PFSK-1 (cell line): ENCODE measurements around the gene AJUBA.

Experiments used
- FOXP2 ChIP-seq: optimal IDR thresholded peaks from 2 replicates; pipeline ENCODE3; 2011; ENCODE audit warnings: borderline replicate concordance, control low read depth, inconsistent platforms; ENCODE audit not compliant: insufficient read depth; ENCODE audit errors: extremely low read length, extremely low read depth
- POLR2AphosphoS5 ChIP-seq: IDR thresholded peaks from 2 replicates; pipeline ENCODE4 v1.6.1; 2012; ENCODE audit warnings: low read depth, mild to moderate bottlenecking, control low read depth, low read length, moderate library complexity
- SIN3A ChIP-seq: IDR thresholded peaks from 2 replicates; pipeline ENCODE4 v1.6.1; 2012; ENCODE audit warnings: mild to moderate bottlenecking, low read length, moderate library complexity, borderline replicate concordance; ENCODE audit not compliant: insufficient read depth
- TAF1 ChIP-seq: IDR thresholded peaks from 2 replicates; pipeline ENCODE4 v1.6.1; 2012; ENCODE audit warnings: low read length, control low read depth, borderline replicate concordance; ENCODE audit not compliant: insufficient read depth
- TF ChIP-seq, protein P1 (sequence below), 2 experiments: IDR thresholded peaks; 2 replicates each; pipeline versions ENCODE4 v1.6.1 to v1.8.0; 2011 to 2012; ENCODE audit warnings: low read depth in 2 of 2, low read length in 2 of 2, control low read depth in 1 of 2, inconsistent platforms in 1 of 2, mild to moderate bottlenecking in 1 of 2, moderate library complexity in 1 of 2; ENCODE audit not compliant: insufficient read depth in 1 of 2

DNA sequence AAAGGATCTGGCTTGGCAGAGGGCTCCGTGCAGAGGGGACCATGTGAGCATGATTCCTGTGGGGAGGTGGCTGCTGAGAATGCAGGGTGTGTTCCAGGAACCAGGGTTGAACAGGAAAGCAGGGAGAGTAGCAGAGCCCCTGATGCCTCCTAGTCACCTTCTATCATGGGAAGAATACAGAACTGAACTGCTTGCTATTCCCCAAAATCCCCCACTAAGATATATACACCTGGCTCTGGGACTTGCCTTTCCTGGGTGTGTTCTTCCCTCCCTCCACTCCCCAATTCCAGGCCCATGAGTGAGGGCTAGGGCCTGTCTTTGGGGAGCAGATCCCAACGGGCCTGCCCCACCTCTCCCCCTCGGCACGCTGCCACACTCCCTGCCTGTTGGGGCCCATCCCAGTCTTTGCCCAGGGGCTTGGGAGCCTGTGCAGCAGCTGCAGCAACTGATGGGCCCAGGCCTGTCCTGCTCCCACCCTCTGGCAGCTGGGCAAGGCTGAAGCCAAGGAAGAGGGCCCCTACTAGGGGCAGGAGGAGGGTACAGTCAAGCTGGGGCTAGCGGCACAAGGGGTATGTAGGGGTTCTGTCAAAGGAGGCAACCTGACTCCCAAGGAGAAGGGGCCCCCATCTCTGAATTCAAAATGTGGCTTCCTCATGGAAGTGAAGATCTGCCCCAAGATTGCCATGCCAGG lies 3.2 kb downstream of the AJUBA start:
- TF ChIP-seq, protein P1, sequence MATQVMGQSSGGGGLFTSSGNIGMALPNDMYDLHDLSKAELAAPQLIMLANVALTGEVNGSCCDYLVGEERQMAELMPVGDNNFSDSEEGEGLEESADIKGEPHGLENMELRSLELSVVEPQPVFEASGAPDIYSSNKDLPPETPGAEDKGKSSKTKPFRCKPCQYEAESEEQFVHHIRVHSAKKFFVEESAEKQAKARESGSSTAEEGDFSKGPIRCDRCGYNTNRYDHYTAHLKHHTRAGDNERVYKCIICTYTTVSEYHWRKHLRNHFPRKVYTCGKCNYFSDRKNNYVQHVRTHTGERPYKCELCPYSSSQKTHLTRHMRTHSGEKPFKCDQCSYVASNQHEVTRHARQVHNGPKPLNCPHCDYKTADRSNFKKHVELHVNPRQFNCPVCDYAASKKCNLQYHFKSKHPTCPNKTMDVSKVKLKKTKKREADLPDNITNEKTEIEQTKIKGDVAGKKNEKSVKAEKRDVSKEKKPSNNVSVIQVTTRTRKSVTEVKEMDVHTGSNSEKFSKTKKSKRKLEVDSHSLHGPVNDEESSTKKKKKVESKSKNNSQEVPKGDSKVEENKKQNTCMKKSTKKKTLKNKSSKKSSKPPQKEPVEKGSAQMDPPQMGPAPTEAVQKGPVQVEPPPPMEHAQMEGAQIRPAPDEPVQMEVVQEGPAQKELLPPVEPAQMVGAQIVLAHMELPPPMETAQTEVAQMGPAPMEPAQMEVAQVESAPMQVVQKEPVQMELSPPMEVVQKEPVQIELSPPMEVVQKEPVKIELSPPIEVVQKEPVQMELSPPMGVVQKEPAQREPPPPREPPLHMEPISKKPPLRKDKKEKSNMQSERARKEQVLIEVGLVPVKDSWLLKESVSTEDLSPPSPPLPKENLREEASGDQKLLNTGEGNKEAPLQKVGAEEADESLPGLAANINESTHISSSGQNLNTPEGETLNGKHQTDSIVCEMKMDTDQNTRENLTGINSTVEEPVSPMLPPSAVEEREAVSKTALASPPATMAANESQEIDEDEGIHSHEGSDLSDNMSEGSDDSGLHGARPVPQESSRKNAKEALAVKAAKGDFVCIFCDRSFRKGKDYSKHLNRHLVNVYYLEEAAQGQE (IDR thresholded peaks at IDR 0.05; ENCODE audit: insufficient read depth in 1 of 2, low read depth in 2 of 2, low read length in 2 of 2) = no peak
- no peak for TF ChIP-seq POLR2AphosphoS5
- no peak for TF ChIP-seq TAF1
- no peak for TF ChIP-seq SIN3A
- no peak for TF ChIP-seq FOXP2
